NCI-H128 (cell line): ENCODE results near the gene DNAH11.

Source experiments
- DNase-seq: peaks from one replicate; lab custom pipeline; 2025; ENCODE audit not compliant: unreplicated experiment; lab: John Stamatoyannopoulos, UW

Gene DNAH11

GRCh38 chr7:21547501-21547900 is 4.7 kb downstream of the DNAH11 start:
- no peak for DNase-seq

DNA sequence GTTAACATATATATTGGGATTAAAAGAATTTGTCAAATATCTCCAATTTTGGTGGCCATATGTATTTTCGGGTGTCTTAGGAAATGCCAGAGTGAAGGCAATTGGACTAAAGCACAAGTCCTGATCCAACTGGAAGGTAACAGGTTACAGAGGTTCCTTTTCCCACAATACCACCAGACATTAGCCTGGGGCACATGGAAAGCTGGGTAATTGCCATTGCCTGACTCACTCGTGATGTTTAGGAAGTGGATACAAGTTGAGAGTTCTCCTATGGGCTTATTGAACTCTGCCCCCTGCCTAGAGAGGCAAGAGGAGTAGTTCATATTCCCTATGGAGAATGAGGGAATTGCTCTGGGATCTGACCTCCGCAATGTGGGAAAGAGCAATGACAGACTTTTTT is 5.7 kb downstream of the DNAH11 start:
- DNase-seq: no peak

- no peak for DNase-seq
Observed at GRCh38 chr7:21550076-21550475, 7.2 kb downstream of the DNAH11 start.

DNA sequence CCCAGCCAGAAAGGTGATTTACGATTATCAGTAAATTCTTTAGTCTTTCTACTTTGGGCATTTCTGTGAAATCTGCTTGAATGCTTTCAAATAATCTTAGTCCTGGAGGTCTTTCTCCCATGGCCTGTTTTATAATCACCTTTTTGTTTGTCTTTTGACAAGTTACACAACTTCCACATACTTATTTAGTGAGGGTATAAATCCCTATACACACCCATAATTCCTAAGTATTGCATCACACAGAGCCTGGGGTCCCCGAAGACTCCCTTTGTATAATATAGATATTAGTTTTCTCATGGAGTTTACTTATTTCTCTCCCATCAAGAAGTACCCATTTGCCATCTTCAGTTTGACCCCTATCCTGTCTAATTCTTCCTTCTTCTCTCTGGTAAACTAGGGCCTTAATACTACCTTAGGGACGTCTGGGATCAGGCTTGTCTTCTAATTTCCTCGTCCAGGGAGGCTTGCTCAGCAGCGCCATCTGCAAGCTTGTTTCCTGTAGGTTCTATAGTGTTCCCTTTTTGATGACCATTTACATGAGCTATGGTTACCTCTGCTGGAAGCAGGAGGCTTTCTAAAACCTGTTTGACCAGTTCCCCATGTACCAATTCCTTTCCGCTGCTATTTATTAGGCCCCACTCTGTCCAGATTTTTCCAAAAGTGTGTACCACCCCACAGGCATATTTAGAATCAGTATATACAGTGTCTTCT is 8.1 kb downstream of the DNAH11 start:
- DNase-seq: no peak

GRCh38 chr7:21562385-21562784 is 19.5 kb downstream of the DNAH11 start:
- no peak for DNase-seq

DNA sequence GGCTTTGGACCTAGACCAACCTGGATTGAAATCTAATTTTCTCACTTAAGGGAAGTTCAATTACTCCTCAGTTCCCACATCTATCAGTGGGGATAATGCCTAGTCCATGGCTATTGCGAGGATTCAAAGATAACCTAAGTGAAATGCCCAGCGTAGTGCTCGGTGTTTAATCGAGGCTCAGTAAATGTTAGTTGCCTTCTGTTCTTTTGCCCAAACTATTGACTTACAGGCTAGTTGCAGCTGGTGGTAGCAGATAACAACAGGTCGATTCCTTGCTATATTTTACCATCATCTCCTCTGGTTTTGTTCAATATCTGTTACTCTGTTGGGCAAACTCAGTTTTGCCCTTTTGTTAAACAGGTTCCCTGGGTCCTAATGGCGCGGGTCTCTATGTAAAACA is 22.8 kb downstream of the DNAH11 start:
- no peak for DNase-seq

- no peak for DNase-seq
Observed at GRCh38 chr7:21566094-21566493, 23.3 kb downstream of the DNAH11 start.

DNA sequence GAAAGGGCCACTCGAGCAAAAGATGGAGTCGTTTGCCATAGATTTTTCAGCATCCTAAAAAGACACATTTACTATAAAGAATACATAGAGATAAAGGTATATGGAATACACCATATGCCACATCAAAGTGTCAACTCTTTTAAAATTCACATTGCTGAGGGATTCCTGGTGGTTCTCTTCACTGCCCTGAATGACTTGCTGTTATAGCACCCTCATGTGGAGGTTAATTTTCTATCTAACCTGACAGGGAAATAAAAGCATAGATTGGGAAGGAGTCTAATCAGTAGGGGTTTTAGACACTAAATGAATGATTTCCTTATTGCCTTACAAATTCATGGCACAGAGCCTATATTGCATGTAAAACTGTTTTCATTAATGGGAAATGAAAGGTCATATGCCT is 25.9 kb downstream of the DNAH11 start:
- DNase-seq: no peak

GRCh38 chr7:21572331-21573313 is 29.8 kb downstream of the DNAH11 start:
- no peak for DNase-seq

DNA sequence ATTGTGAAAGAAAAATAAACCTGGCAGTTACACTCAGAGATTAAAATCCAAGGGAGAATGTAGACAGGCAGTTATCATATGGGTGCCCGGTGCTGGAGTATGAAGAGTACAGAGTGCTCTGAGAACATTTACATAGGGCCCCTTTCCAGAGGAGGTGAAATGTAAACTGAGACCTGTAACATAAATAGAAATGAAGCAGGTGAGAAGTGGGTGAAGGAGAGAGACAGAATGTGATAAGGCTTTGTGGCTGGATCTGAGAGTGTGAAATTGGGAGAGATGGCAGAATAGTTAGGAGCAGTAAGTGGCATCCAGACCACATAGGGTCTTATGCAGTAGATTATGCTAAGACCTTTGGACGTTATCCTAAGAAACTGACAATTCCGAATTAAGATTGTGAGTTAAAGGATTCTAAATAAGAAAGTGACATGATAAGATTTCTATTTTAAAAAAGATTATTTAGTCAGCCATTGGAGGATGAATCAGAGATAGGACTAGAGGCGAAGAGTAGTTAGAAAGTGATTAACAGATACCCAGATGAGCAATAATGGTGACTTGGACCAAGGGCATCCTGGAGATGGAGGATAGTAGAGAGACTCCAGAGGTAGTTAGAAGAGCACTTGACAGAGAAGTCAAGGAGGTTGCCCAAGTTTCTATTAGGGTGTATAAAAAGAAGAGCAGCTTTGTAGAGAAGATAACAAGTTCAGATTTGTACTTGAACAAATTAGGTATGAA is 36.7 kb downstream of the DNAH11 start:
- DNase-seq: no peak

- DNase-seq: no peak
Observed at GRCh38 chr7:21580073-21580521, 37.3 kb downstream of the DNAH11 start.

DNA sequence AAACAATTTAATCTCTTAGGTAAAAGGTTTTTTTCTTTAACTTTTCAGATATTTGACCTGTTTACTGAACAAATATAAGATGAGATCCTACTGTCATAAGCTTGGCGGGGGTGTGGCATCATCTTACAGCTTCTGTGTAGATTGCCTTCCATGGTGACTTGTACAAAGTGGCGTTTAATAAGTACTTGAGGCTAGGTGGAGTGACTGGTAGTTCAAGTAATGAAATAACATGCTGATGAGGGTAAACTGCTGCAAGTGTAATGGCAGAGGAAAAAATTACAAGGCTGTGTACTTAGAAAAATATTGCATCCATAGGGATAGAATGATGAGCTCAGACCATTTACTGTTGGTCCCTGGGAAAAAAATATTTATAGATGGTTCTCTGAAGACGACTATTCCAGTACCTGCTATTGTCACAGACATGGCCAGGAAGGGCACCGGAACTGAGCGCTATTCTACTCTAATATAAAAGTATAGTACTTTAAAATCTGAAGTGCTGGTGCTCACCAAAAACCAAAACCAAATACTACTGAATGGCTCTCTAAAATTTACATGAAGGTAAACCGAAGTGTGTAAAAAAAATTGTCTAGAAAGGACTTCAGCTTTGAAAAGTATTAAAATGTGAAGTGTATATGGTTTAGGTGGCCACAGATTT is 42.4 kb downstream of the DNAH11 start:
- DNase-seq: no peak

DNA sequence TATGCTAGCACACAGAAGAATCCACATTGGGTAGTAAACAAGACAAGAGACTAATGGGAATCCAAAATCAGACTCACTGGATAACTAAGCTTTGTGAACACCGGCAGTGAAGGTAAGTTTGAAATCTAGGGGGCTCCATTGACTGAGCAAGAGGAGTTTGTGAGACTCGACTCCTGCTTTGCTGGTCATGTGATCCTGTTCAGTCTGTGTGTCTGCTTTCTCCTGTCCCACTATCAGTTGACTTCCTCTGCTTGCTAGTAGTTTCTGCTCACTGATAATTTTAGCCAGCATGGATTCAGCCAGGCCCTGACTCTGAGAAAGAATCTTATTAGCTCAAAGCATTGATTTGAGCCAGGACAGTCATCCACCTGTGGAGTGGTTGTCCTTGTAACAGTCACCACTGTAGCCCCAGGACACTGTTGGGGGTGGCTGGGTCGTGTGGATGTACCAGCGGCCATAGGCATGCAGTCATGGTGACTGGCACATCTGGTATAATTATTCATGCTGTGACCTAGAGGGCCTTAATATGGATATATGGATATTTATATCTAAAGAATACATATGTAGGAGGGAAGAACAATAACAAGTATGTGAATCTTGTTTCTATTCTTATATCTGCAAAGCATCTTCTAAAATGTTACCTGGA is 44.4 kb downstream of the DNAH11 start:
- no peak for DNase-seq

- DNase-seq: no peak
Observed at GRCh38 chr7:21596801-21597200, 54.0 kb downstream of the DNAH11 start.

DNA sequence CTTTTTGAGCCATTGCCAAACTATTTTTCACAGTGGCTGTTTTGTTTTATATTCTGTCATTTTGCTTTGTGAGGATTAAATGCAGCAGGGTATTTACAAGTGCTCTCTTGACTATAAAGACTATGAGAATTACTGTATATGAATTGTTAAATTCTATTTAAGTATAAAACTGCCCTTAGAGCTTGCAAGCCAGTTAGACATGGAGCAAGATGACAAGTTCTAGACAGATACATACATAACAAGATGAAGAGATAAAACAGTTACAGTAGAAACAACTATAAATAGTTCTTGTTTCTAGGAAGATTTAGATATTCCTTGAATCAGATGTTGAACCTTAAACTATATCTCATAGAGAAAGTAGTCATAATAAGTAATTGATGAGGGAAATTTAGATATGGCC is 60.6 kb downstream of the DNAH11 start:
- no peak for DNase-seq

DNA sequence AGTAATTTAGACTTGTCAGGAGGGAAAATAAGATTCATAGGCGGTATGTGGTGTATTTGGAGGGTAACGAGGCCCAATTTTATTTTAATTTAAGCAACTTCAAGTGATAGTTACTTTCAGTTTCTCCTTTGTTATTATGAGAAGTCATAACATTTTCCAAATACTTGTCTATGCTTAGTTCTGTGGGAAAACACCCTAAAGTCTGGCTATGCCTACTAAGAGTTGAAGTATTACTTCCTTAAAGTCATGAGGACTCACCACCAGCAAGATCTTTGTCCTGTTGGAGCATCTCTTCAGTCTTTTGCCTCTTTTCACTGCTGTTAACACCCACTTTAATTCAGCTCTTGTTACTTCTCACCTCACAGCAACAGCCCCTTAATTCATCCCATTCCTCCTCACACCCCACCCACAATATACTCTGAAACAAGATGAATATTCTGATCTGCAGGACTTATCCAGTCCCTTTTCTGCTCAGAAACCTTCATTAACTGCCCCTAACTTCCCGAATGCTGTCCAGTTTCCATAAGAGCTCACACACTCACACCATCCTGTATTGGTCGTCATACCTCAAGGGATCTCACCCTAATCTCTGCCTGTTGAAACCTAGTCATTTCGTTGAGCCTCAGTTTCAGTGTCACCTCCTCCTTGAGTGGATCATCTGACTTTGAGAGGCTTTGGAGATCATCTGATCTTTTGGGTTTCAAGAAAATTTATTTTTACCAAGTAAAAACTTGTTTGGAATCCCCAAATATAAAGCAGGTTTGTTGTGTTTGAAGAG is 61.3 kb downstream of the DNAH11 start:
- DNase-seq: no peak

GRCh38 chr7:21605008-21605585 is 62.3 kb downstream of the DNAH11 start:
- DNase-seq: no peak

- no peak for DNase-seq
Observed at GRCh38 chr7:21608465-21608864, 65.6 kb downstream of the DNAH11 start.

GRCh38 chr7:21611129-21611528 is 68.3 kb downstream of the DNAH11 start:
- DNase-seq: no peak
